GM19468 (cell line): ENCODE data around the gene DEDD2.
A peak's percentile ranks its signal among the peaks of the same experiment; 100 is the strongest.

Source experiments
- ATAC-seq: cut with Tn5 transposase; IDR thresholded peaks from one replicate; pipeline ENCODE4 v1.9.1; 2021; ENCODE audit warnings: mild to moderate bottlenecking, moderate library complexity, moderate number of reproducible peaks; ENCODE audit not compliant: unreplicated experiment; ENCODE audit errors: extremely low read depth

Gene DEDD2

GRCh38 chr19:42201489-42202289 lies 15.8 kb downstream of the DEDD2 start:
- ATAC-seq: no peak

DNA sequence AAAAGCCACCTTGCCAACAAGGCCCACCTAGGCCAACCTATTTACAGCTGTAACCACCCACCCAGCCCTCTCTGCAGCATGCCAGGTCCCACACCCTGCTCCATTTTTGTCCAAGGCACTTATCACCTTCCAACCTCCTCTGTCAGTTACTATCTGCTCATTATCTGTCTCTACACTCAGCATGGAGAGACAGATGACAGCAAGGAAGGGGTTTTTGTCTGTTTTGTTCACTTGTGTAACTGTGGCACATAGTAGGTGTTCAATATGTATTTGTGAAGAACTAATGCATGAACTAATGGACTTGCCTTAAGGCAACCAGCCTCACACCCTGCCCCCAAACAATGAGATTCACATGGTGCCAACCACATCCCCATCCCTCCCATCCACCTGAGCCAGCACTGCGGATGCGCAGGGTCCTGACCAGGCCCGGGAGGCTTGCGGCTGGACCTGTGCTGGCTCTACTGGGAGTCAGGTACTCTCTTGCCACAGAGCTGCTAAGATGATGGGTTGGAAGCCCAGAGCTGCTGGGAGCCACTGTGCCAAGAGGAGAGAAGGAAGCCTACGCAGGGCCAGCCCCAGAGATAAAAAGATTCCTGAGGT lies 17.3 kb downstream of the DEDD2 start:
- ATAC-seq: no peak

DNA sequence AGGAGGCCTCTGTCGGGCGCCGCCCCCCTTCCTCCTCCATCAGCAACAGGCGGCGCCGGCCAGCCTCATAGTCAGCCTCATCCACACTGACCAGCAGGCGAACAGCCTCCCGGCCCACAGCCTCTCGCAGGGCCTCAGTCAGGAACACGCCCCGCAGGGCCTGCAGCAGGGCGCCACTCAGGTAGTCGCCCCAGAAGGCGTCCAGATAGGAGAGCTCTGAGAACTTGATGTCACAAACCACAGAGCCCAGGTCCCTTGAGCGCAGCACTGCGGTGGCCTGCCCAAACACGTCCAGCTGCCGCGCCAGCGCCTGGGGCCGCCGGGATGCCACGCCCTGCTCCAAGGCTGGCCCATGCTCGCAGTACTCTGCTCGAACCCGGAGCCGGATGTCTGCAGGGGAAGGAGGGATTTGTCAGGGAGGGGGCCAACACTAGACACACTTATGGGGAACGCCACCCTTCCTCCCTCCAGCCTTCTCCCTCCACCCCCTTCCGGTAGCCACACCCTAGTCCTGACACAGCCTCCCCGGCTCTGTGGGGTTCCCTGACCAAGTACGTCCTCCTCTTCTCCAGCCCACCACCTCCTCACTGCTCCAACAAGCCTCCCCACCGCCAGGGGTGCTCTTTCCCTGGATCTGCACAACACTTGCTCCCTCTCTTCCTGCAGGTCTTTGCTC lies 17.9 kb downstream of the DEDD2 start:
- ATAC-seq: peak; percentile 36

DNA sequence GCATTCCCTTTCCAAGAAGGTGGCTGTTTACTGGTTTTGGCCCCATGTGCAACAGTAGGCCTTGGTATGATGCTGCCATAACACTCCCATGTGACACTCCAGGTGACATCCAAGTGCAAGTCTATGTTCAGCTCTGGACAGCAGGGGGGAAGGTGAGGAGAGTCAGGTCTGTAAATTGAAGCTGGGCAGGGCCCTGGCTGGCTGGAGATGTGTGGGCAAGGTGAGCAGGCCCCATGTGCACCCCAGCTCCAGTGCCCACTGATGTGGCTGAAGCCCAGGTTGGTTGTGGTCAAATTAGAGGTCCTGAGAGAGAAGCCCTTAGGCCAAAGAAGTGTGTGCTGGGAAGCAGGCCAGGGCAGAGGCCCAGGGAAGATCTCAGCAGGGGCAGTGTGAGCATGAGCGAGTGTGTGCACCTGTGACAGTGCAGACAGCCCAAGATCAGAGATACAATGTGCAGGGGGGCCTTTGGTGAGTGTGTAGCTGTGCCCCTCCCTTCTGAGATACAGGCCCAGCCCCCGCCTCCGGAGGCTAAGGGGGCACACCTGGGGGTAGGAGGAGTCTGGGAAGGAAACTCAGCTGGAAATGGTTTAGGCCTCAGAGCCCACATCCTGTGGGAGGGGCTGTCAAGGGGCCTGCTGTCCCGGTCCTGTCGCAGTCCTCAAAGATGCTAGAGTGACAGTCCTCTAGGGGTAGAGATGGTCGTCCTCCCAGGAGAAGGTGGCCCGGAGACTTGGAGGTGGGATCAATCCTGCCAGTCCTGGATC lies 18.6 kb downstream of the DEDD2 start:
- peak; percentile 25 for ATAC-seq

GRCh38 chr19:42197375-42197817 lies 20.1 kb downstream of the DEDD2 start:
- no peak for ATAC-seq

DNA sequence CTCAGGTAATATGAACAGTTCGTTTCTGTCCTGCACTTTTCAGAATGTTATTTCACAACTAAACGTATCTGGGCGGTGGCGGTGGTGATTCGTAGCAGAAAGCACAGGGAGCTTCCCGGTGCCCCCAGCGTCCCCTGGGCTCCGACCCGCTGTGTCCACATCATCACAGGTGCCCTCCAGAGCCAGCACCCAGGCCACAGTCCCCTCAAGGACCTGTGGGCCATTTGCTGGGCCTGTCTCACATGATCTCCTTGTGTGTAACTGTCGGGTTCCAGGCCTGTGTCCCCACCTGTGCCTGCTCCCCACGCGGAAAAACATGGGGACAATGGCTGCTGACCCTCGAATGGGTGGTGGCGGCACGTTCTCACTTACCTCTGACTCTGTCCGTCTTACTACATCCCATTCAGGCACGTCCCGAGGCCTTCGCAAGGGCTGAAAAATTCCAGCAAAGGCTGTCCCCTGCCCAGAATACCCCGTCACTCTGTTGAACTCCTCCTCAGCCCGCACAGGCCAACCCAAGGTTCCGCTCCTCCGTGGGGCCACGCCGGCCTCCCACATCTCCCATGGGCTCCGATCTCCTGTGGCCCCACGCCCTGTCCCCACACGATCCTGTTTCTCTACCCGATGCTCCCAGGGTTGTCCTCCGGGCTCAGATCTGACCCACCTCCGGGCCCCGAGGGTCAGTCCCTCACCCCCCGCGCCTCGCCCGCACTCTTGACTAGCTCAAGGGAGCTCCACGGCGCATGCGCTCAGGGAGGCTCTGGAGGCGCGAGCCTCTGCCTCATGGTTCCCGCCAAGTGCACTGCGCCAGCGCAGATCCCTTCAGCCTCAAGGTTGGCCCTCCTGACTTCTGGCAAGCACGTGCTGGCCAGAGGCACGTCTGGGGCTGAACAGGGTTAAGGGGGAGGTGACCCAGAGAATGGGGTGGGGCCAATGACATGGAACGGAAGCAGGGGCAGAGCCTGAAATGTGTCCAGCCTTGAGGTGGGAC lies 21.2 kb downstream of the DEDD2 start:
- ATAC-seq: no peak

DNA sequence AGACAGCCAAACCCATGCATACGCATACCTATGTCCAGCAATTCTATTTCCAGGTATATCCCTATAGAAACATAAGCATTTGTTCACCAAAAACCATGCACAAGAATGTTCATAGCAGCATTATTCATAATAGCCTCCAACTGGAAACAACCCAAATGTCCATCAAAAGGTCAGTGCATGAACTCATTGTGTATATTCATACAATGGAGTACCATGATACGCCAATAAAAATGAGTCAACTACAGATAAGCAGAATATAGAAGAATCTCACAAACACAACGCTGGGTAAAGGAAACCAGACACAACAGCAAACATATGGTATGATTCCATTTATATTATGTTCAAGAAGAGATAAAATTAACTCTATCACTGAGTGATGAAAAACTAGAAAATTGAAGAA lies 23.8 kb downstream of the DEDD2 start:
- no peak for ATAC-seq

- ATAC-seq: no peak
These were observed 24.2 kb downstream of the DEDD2 start for GRCh38 chr19:42193294-42193693.

DNA sequence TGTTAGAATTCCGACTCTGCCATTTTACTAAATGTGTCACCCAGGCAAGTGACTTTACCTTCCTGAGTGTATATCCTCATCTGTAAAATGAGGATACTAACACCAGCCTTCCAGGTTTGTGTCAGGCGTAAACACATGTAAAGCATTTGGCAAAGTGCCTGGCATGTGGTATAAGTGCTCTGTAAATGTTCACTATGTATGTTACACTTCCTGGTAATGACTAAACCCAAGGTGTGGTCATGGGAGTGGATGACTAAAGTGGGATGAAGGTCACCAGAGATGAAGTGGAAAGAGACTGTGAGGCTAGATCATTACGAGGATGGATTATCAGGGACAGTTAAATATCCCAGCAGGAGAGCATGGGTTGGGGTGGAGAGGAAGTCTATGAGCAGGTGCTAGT lies 25.6 kb downstream of the DEDD2 start:
- ATAC-seq: no peak

- ATAC-seq: no peak
These were observed 26.1 kb downstream of the DEDD2 start for GRCh38 chr19:42191330-42191729.

GRCh38 chr19:42189133-42189532 lies 28.3 kb downstream of the DEDD2 start:
- ATAC-seq: no peak

GRCh38 chr19:42188665-42189064 lies 28.8 kb downstream of the DEDD2 start:
- no peak for ATAC-seq

- no peak for ATAC-seq
These were observed 32.2 kb downstream of the DEDD2 start for GRCh38 chr19:42185277-42185676.

GRCh38 chr19:42184401-42184861 lies 33.0 kb downstream of the DEDD2 start:
- ATAC-seq: no peak

- ATAC-seq: no peak
These were observed 38.4 kb downstream of the DEDD2 start for GRCh38 chr19:42178791-42179674.

DNA sequence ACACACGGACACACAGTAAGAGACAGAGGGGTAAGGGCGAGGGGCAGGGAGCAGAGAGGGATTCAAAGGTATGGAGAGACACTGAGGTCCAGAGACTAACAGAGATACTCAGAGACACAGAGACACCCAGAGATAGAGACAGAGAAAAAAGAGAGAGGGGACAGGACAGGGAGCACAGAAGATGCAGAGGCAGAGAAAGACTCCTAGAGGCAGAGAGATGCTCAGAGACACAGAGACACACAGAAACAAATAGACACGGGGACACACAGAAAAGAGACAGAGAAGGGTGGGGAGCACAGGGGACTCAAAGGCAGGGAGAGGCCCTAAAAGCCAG lies 39.8 kb downstream of the DEDD2 start:
- ATAC-seq: no peak

DNA sequence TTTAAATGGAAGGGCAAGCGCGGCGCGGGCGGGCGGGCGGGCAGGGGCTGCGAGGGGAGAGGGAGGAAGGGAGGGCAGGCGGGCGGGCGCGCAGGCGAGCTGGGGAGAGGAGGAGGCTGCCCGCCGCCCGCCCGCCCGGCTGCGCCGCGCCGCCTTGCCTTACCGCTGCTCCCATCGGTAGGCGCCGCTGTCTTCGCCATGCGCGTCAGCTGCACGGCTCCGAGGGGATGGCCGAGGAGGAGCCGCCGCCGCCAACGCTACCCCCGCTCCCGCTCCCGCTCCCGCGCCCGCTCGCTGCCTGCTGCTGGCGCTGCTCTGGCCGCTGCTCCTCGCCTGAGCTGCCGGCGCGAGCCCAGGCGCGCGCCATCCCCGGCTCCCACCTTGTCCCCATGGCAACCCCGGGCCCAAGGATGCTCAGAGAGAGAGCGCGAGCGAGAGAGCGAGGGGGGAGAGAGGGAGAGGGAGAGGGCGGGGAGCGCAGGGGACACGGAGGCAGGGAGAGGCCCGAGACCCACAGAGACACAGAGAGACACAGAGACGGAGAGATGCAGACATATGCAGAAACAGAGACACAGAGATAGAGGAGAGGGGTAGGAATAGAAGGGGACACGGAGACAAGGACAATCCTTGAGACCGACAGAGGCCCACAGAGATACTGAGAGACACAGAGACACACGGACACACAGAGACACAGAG lies 40.3 kb downstream of the DEDD2 start:
- no peak for ATAC-seq

- ATAC-seq: no peak
These were observed 40.9 kb downstream of the DEDD2 start for GRCh38 chr19:42176649-42176989.
